HG03439 (cell line): ENCODE data around the gene ACE.
A peak's percentile ranks its signal among the peaks of the same experiment; 100 is the strongest.
"Not testable (repeated sequence)": the region's sequence is repeated elsewhere in the genome, so short reads cannot be mapped to it uniquely, and the experiment has no call there.

Source experiments
- ATAC-seq: cut with Tn5 transposase; IDR thresholded peaks from one replicate; pipeline ENCODE4 v1.9.1; 2021; ENCODE audit warnings: mild to moderate bottlenecking, moderate library complexity; ENCODE audit not compliant: unreplicated experiment

Gene ACE

DNA sequence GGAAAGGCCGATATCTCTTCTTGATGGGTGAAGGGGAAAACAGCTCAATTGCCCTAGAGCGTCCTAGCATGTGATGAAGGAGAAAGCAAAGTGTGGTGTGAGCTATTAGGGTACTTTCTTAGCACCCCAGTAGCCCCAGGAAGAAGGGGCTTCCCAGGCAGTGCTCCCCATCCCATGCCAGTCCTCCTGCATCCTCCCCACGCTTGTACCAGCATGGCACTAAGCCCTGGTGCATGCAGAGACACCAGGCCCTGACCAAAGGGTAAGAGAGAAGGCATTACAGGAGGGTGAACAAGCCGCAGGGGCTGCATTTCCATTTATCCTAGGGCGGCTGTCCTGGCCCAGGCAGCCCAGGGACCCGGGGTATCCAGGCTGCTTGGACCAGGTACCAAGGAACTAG lies 33.8 kb upstream of the ACE start:
- no peak for ATAC-seq

DNA sequence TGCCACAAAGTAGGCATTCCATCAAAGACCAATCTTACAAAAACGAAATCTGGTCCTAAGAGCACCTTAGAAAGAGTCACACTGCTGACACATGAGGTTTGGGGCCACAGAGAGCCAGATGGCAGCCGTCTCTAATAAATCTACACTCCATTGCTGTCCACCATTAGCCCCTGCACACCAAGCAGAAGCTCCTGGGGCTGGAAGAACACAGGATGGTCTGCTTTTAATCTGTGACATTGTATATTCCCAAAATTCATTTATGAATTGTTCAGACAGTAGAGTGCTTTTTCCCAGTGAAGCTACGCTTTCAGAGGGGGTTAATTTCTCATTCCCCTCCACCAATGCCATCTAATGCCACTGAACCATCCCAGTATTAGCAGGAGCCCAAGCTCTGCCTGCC lies 32.4 kb upstream of the ACE start:
- ATAC-seq = no peak

DNA sequence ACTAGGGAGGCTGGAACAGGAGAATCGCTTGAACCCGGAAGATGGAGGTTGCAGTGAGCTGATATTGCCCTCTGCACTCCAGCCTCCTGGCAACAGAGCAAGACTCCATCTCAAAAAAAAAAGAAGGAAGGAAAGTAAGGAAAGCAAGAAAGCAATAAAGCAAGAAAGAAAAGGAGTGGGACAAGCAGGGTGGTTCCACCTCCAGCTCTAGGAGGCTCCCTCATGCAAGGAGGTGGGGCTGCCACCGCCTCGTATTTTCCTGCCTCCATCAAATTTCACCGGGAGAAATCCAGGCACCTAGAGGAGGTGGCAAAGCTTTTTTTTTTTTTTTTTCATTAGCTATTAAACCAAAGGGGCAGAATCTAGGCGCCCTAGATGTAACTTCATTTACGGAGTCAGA lies 31.8 kb upstream of the ACE start:
- no peak for ATAC-seq

GRCh38 chr17:63445571-63445953 lies 31.3 kb upstream of the ACE start:
- ATAC-seq = peak; percentile 31

- ATAC-seq = peak; percentile 65
Observed at GRCh38 chr17:63445954-63446752, 30.7 kb upstream of the ACE start, which contains the start of gene CYB561. TSS of gene CYB561 (minus strand) at chr17:63446306. CDS start at chr17:63437547, 8,759 bp downstream.

DNA sequence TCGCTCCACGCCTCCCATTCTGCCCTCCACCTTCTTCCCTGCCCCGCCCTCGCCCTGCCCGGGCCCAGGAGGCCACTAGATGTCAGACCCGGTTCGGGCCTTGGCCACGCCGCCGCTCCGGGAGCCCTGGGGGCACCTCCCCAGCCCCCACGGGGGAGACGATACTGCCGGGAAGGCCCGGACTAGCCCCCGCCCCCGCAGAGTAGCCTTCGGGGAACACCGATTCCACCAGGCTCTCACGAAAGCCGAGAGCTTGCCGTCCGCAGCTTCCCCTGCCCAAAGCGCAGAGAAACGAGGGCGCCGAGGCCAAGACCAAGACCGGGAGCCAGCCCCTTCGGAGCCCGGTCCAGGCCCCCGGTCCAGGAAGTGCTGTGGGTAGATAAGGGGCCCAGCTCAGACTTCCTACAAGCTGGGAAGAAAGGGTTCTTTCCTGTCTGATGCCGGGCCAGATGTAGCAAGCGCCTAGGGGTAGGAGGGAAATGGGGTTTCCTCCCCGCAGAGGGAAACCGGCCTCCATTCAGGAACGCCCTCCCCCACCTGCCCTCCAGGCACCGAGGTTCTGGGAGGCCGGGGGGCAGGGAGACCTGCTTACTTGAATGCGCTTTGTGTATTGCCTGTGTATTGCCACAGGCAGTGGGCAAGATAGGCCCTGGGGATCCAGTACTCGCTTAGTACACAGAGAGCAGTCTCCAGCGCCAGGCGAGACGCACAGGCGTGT lies 29.9 kb upstream of the ACE start:
- peak; percentile 34 for ATAC-seq

GRCh38 chr17:63447471-63448009 lies 29.3 kb upstream of the ACE start:
- ATAC-seq = no peak

DNA sequence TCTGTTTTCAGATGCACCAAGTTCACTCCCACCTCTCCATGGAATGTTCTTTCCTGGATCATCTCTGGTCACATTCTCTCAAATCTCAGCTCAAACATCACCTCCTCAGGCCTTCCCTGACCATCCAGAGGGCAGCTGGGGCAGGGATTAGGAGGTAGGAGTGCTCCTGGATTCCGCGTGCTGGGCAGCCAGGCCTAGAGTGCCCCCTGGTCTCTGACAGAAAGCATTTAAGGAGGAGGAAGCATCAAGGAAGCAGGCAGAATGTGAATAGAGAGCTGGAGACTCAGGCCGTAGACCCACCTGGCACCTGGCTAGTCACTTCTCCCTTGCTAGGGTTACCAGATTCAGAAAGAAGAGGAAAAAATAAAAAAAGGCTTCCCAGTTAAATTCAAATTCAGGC lies 28.2 kb upstream of the ACE start:
- no peak for ATAC-seq

GRCh38 chr17:63450551-63450950 lies 26.3 kb upstream of the ACE start:
- no peak for ATAC-seq

GRCh38 chr17:63451150-63451549 lies 25.7 kb upstream of the ACE start:
- ATAC-seq = no peak

DNA sequence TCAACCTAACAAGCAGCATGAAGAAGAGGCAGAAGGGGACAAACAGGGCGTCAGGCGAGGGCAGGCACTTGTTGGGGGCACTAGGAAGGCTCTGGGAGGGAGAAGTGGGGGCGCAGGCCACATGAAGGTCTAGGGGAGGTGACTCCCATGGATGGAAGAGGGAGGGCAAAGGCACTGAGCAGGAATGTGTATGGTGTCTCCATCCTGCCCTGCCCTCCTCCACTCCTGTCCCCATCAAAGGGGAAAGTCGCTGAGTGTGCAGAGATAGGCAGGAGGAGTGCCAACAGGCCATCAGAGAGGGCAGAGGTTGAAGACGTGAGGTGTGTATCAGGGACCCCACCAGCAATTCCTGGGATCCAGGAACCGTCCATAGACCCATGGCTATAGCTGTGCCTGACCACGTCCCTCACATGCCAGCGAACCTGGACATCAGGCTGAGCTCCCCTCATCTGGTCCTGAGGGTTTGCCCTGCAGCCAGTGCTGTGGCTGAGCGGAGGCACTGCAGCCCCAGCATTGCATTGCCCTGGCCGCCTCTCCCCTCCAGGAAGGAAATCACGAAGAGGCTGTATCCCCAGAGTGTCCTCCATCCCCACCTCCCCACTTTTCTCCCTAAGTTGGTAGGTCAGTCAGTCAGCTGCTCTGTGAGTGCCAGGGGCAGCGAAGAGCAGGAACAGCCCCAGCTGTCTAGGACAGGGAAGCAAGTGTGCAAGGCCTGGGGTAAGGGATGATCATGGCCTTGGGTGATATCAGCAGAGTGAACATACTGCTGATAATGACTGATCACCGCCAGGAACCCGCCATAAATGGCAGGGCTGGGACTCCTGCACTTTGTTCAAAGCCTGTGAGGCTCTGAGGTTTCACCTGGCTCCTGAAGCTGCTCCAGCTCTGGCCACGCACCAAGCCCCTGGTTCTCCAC lies 24.6 kb upstream of the ACE start:
- no peak for ATAC-seq

DNA sequence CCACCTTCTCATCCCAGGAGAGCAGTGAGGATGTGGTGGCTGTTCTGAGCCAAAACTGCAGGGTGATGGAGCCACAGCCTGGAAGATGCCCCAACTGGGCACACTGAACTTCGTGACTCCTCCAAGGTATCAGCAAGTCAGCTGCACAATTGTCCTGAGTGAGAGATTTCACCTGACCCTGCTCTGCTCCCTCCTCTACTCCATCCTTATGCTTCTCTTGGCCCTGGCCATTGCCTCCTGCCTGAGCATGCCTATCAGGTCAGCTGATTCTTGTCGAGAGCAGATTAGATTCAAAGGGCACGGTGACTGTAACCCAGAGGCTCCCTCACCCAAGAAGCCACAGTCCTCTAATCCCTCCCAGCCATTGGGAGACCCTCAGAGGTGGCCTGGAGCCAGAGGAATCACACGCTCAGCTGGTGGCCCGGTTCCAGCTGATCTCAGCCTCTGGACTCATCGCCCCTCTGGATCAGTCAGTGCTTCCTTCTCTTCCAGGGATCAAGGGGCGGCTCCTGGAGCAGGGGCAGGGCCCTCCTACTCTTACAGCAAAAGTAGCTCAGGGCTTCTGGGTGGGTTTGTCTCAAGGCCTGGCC lies 23.8 kb upstream of the ACE start:
- no peak for ATAC-seq

DNA sequence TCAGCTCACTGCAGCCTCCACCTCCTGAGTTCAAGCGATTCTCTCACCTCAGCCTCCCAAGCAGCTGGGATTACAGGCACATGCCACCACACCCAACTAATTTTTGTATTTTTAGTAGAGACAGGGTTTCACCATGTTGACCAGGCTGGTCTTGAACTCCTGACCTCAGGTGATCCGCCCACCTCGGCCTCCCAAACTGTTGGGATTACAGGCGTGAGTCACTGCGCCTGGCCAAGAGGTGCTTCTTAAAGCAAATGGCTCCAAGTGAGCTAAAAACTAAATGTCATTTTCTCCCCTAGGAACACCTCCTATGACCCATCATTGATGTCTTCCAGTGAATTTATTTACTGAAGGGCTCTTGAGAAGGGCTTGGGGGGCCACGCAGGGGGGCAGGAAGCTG lies 22.5 kb upstream of the ACE start:
- not testable (repeated sequence) for ATAC-seq

- no peak for ATAC-seq
Observed at GRCh38 chr17:63454915-63455314, 21.9 kb upstream of the ACE start.

DNA sequence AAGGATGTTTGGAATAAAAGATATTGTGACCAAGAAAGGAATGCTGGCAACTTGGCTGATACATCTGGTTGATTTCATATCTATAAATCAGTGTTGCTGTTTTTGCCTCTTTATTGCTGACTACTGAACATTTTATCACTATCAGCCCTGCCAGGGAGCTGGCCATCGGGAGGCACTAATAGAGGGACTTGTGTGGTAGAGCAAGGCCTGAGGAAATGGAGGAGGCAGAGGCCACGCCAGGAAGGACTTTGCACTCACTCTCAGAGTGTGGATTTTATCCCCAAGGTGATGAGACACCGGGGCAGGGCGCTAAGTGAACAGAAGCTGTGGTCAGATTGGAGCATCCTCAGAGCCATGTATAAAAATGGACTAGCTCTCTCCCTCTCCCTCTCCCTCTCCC lies 21.4 kb upstream of the ACE start:
- ATAC-seq = no peak

DNA sequence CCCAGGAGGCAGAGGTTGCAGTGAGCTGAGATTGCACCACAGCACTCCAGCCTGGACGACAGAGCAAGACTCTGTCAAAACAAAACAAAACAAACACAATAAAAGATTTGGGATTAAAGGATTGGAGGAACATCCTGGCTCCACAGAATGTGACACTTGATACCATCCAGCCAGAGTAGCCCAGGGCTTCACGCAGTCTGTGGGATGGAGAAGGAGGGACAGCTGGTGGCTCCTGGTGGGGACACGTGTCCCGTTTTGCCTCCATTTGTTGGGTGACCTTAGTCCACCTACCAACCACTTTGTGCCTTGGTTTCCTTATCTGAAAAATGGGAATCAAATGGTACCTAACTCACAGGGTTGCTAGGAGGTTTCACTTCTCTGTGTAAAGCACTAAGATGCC lies 18.4 kb upstream of the ACE start:
- ATAC-seq = no peak

GRCh38 chr17:63460018-63460417 lies 16.8 kb upstream of the ACE start:
- no peak for ATAC-seq

- ATAC-seq = no peak
Observed at GRCh38 chr17:63463771-63464170, 13.1 kb upstream of the ACE start.

GRCh38 chr17:63464691-63465236 lies 12.1 kb upstream of the ACE start:
- no peak for ATAC-seq

DNA sequence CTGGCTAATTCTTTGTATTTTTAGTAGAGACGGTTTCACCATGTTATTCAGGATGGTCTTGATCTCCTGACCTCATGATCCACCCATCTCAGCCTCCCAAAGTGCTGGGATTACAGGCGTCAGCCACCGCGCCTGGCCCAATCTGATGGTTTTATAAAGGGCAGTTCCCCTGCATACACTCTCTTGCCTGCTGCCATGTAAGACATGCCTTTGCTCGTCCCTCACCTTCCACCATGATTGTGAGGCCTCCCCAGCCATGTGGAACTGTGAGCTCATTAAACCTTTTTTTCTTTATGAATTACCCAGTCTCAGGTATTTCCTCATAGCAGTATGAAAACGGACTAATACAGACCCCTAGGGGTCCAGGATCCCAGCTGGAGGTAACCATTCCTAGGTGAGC lies 8.8 kb upstream of the ACE start:
- not testable (repeated sequence) for ATAC-seq
